HFFc6 (cell line): ENCODE measurements around the gene PRRT2. TPM values are rescaled to one million over a fixed set of nuclear protein-coding genes. Genes with fewer than 3 reads are reported as not detected.
A peak's percentile ranks its signal among the peaks of the same experiment; 100 is the strongest.

ENCODE experiments used
- DNase-seq: peaks from one replicate; pipeline ENCODE4 v3.0.0-alpha.2; 2018
- H3K27ac Mint-ChIP-seq: 2 replicates; pipeline ENCODE4 v1.8.0; 2020; ENCODE audit warnings: mild to moderate bottlenecking, mixed read lengths
- H3K27me3 Mint-ChIP-seq: 2 replicates; pipeline ENCODE4 v1.8.0; 2021; ENCODE audit warnings: mild to moderate bottlenecking, moderate library complexity, mixed read lengths; ENCODE audit not compliant: insufficient read depth
- H3K36me3 Mint-ChIP-seq: 2 replicates; pipeline ENCODE4 v1.8.0; 2021; ENCODE audit warnings: low read depth, mixed read lengths
- H3K4me1 Mint-ChIP-seq: 2 replicates; pipeline ENCODE4 v1.8.0; 2020; ENCODE audit warnings: low read depth, mixed read lengths
- H3K4me3 Mint-ChIP-seq: 2 replicates; pipeline ENCODE4 v1.8.0; 2020; ENCODE audit warnings: mild to moderate bottlenecking, moderate library complexity, mixed read lengths
- H3K9me3 Mint-ChIP-seq: 2 replicates; pipeline ENCODE4 v1.8.0; 2020; ENCODE audit warnings: mild to moderate bottlenecking, mixed read lengths
- CTCF ChIP-seq: fragments of 200-600 bp; sonication (generic); IDR thresholded peaks from 2 replicates; pipeline ENCODE4 v1.5.0; 2021; ENCODE audit warnings: antibody characterized with exemption, mild to moderate bottlenecking
- total RNA-seq, 6 experiments: library from RNA; stranded (reverse); fragmentation: NEBNext Ultra II Directional; extraction: Animal tissue kit (Norgen Biotek cat#: 25700); gene quantifications; 2 replicates in 1 of 6; 3 replicates in 5 of 6; pipeline ENCODE4 v1.2.3, GENCODE V29; 2021

The PRRT2 gene
- total RNA-seq, 6 experiments from 2014 or later, result 2.9 to 4.3 (median 3.6) TPM

GRCh38 chr16:29802416-29802935, 9.5 kb upstream of the PRRT2 start:
- H3K36me3 Mint-ChIP-seq, result peaks cover 5% of the 10 kb centered on the region; the same call in 1 of the 2 replicates
- H3K9me3 Mint-ChIP-seq, result no peaks in the 10 kb centered on the region
- H3K27me3 Mint-ChIP-seq, result no peaks in the 10 kb centered on the region; the same call in 1 of the 2 replicates
- H3K27ac Mint-ChIP-seq, result peak overlapping the region; percentile 37
- no peak overlapping the region for H3K4me3 Mint-ChIP-seq
- DNase-seq, result no peak
- no peak for TF ChIP-seq CTCF
- H3K4me1 Mint-ChIP-seq, result peaks cover 26% of the 10 kb centered on the region

GRCh38 chr16:29804020-29804419, 8.0 kb upstream of the PRRT2 start:
- TF ChIP-seq CTCF, result no peak
- Mint-ChIP-seq H3K27me3 (peaks cover 6% of the 10 kb centered on the region), H3K36me3 (peaks cover 17% of the 10 kb centered on the region), H3K27ac (peak overlapping the region; percentile 72), H3K9me3 (no peaks in the 10 kb centered on the region), H3K4me1 (peaks cover 37% of the 10 kb centered on the region), H3K4me3 (peak overlapping the region; percentile 97)
- DNase-seq, result no peak

GRCh38 chr16:29804455-29805231, 7.3 kb upstream of the PRRT2 start:
- Mint-ChIP-seq H3K4me1 (peaks cover 40% of the 10 kb centered on the region), H3K27me3 (peaks cover 6% of the 10 kb centered on the region), H3K27ac (peak overlapping the region; percentile 99), H3K9me3 (no peaks in the 10 kb centered on the region), H3K4me3 (peak overlapping the region; percentile 97), H3K36me3 (peaks cover 17% of the 10 kb centered on the region)
- no peak for TF ChIP-seq CTCF
- no peak for DNase-seq

- DNase-seq, result peak; percentile 97
- Mint-ChIP-seq H3K27me3 (peaks cover 6% of the 10 kb centered on the region), H3K27ac (peak overlapping the region; percentile 99), H3K36me3 (peaks cover 17% of the 10 kb centered on the region), H3K9me3 (no peaks in the 10 kb centered on the region), H3K4me1 (peaks cover 48% of the 10 kb centered on the region), H3K4me3 (peak overlapping the region; percentile 97)
- TF ChIP-seq CTCF, result peak; percentile 20; the same call in 1 of the 2 replicates
These were observed 6.5 kb upstream of the PRRT2 start for GRCh38 chr16:29805232-29806098.

- peaks cover 6% of the 10 kb centered on the region for H3K27me3 Mint-ChIP-seq
- H3K4me1 Mint-ChIP-seq, result peaks cover 55% of the 10 kb centered on the region
These were observed 5.9 kb upstream of the PRRT2 start, which contains the start of gene MAZ for GRCh38 chr16:29806099-29806579. TSS of gene MAZ (plus strand) at chr16:29806529. CDS start at chr16:29806702, 173 bp downstream.

More at GRCh38 chr16:29806099-29806579, 5.9 kb upstream of the PRRT2 start, which contains the start of gene MAZ:
- Mint-ChIP-seq H3K27ac (peak within 1 kb of the TSS; percentile 99), H3K36me3 (peaks cover 17% of the 10 kb centered on the region), H3K9me3 (no peaks in the 10 kb centered on the region), H3K4me3 (peak within 1 kb of the TSS; percentile 97)
- TF ChIP-seq CTCF, result no peak
- DNase-seq, result peak; percentile 85
